A549 (cell line): Measurements from ENCODE around the gene SLC37A1.

Experiments
- CBX2 ChIP-seq: fragments of 200-600 bp; sonication (generic); IDR thresholded peaks from 2 replicates; pipeline ENCODE4 v1.6.1; 2016; ENCODE audit warnings: low read depth, mild to moderate bottlenecking, borderline replicate concordance
- CHD2 ChIP-seq: fragments of 150-350 bp; IDR thresholded peaks from 2 replicates; pipeline ENCODE4 v1.6.1; 2014; ENCODE audit warnings: low read length; ENCODE audit not compliant: partially characterized antibody
- EP300 ChIP-seq, 2 experiments: fragments of >200 bp; sonication (Bioruptor Twin); formaldehyde crosslinking; IDR thresholded peaks; 2 replicates in 1 of 2; 3 replicates in 1 of 2; pipeline ENCODE4 v1.6.1; 2016 to 2017
- JUN ChIP-seq, 2 experiments: fragments of >200 bp; sonication (Bioruptor Twin); formaldehyde crosslinking; IDR thresholded peaks; 2 replicates in 1 of 2; 3 replicates in 1 of 2; pipeline ENCODE4 v1.6.1; 2016 to 2017
- MAZ ChIP-seq: fragments of 150-350 bp; IDR thresholded peaks from 2 replicates; pipeline ENCODE4 v1.6.1; 2014; ENCODE audit warnings: antibody characterized with exemption, low read depth, low read length, borderline replicate concordance
- NR3C1 ChIP-seq: fragments of >200 bp; sonication (Bioruptor Twin); formaldehyde crosslinking; IDR thresholded peaks from 3 replicates; pipeline ENCODE4 v1.6.1; 2017
- POLR2A ChIP-seq: IDR thresholded peaks from 2 replicates; pipeline ENCODE4 v1.6.1; 2012; ENCODE audit warnings: mild to moderate bottlenecking, low read length
- ZFP36 ChIP-seq: fragments of 450-650 bp; IDR thresholded peaks from 2 replicates; pipeline ENCODE4 v1.6.1; 2014; ENCODE audit warnings: borderline replicate concordance; ENCODE audit not compliant: partially characterized antibody
- TF ChIP-seq, protein P1 (sequence below): fragments of 200-600 bp; sonication (generic); IDR thresholded peaks from 2 replicates; pipeline ENCODE4 v1.6.1; 2016; ENCODE audit warnings: antibody characterized with exemption, mild to moderate bottlenecking, moderate library complexity
- TF ChIP-seq, protein P2 (sequence below): fragments of >200 bp; sonication (Bioruptor Twin); formaldehyde crosslinking; IDR thresholded peaks from 3 replicates; pipeline ENCODE4 v1.5.1; 2016
- TF ChIP-seq, protein P3 (sequence below): IDR thresholded peaks from 2 replicates; pipeline ENCODE4 v1.6.1; 2012

DNA sequence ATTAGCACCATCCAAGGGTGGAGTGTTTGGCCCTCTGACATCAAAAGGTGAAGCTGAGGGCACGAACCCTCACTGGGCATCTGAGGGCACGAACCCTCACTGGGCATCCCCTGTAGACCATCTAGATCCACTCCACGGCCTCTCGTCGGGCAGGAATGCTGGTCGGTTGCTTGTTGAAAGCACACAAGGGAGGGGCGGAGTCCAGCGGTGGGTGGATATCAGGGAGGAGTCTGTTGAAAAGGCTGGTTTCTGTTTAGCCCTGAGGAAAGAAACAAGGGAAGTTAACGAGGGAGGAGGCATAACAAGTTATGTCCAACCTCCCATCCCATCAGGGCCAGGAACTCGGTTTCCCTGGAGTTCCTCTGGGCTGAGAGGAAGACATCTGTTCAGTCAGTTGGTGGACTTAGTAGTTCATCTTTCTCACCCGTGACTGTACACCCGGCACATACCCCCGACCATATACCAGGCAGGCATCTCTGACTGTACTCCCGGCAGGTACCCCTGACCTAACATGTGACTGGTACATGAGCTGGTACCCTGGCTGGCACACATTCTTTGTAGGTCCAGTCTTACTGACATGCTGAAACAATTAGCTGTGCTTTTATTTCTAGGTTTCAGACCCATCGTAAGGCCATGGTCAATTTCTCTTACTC is 107.6 kb downstream of the SLC37A1 start:
- TF ChIP-seq, protein P1, sequence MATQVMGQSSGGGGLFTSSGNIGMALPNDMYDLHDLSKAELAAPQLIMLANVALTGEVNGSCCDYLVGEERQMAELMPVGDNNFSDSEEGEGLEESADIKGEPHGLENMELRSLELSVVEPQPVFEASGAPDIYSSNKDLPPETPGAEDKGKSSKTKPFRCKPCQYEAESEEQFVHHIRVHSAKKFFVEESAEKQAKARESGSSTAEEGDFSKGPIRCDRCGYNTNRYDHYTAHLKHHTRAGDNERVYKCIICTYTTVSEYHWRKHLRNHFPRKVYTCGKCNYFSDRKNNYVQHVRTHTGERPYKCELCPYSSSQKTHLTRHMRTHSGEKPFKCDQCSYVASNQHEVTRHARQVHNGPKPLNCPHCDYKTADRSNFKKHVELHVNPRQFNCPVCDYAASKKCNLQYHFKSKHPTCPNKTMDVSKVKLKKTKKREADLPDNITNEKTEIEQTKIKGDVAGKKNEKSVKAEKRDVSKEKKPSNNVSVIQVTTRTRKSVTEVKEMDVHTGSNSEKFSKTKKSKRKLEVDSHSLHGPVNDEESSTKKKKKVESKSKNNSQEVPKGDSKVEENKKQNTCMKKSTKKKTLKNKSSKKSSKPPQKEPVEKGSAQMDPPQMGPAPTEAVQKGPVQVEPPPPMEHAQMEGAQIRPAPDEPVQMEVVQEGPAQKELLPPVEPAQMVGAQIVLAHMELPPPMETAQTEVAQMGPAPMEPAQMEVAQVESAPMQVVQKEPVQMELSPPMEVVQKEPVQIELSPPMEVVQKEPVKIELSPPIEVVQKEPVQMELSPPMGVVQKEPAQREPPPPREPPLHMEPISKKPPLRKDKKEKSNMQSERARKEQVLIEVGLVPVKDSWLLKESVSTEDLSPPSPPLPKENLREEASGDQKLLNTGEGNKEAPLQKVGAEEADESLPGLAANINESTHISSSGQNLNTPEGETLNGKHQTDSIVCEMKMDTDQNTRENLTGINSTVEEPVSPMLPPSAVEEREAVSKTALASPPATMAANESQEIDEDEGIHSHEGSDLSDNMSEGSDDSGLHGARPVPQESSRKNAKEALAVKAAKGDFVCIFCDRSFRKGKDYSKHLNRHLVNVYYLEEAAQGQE: no peak
- TF ChIP-seq EP300 (IDR thresholded peaks at IDR 0.05): no peak
- TF ChIP-seq, protein P2, sequence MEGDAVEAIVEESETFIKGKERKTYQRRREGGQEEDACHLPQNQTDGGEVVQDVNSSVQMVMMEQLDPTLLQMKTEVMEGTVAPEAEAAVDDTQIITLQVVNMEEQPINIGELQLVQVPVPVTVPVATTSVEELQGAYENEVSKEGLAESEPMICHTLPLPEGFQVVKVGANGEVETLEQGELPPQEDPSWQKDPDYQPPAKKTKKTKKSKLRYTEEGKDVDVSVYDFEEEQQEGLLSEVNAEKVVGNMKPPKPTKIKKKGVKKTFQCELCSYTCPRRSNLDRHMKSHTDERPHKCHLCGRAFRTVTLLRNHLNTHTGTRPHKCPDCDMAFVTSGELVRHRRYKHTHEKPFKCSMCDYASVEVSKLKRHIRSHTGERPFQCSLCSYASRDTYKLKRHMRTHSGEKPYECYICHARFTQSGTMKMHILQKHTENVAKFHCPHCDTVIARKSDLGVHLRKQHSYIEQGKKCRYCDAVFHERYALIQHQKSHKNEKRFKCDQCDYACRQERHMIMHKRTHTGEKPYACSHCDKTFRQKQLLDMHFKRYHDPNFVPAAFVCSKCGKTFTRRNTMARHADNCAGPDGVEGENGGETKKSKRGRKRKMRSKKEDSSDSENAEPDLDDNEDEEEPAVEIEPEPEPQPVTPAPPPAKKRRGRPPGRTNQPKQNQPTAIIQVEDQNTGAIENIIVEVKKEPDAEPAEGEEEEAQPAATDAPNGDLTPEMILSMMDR: no peak
- TF ChIP-seq, protein P3, sequence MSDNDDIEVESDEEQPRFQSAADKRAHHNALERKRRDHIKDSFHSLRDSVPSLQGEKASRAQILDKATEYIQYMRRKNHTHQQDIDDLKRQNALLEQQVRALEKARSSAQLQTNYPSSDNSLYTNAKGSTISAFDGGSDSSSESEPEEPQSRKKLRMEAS: no peak
- TF ChIP-seq CBX2: no peak
- no peak for TF ChIP-seq NR3C1
- no peak for TF ChIP-seq POLR2A
- no peak for TF ChIP-seq CHD2
- TF ChIP-seq ZFP36: no peak
- TF ChIP-seq JUN (IDR thresholded peaks at IDR 0.05): no peak
- TF ChIP-seq MAZ: no peak
